Measurements from ENCODE around the gene COX7A2L.

GRCh38 chr2:42304059-42304713 is 56.8 kb downstream of the COX7A2L start:
- TF ChIP-seq CTCF (IDR thresholded peaks at IDR 0.05) (no peak), REST (IDR thresholded peaks at IDR 0.05; ENCODE audit: insufficient read depth in 1 of 2, low read depth in 2 of 2, low read length in 1 of 2) (no peak), POLR2AphosphoS5 (IDR thresholded peaks at IDR 0.05; ENCODE audit: low read depth, low read length) (no peak), TCF7L2 (IDR thresholded peaks at IDR 0.05; ENCODE audit: low read depth, low read length) (no peak), SIN3A (IDR thresholded peaks at IDR 0.05; ENCODE audit: borderline replicate concordance, insufficient read depth, low read depth, low read length) (no peak)

Data from Panc1 (cell line).